Stimulated activated CD4-positive, alpha-beta T cell treated with anti-CD3 and anti-CD28 coated beads, Interleukin-4, amount 100 ng/mL, for 48 hours (primary cell): ENCODE results near the gene IFT57.
"Not testable (repeated sequence)": the region's sequence is repeated elsewhere in the genome, so short reads cannot be mapped to it uniquely, and the experiment has no call there.

Experiments
- DNase-seq, 2 donors: peaks; one replicate each; pipeline ENCODE4 v3.0.0-alpha.2; 2020; ENCODE audit warnings: low read depth in 2 of 2

Gene IFT57, protein sequence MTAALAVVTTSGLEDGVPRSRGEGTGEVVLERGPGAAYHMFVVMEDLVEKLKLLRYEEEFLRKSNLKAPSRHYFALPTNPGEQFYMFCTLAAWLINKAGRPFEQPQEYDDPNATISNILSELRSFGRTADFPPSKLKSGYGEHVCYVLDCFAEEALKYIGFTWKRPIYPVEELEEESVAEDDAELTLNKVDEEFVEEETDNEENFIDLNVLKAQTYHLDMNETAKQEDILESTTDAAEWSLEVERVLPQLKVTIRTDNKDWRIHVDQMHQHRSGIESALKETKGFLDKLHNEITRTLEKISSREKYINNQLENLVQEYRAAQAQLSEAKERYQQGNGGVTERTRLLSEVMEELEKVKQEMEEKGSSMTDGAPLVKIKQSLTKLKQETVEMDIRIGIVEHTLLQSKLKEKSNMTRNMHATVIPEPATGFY

GRCh38 chr3:108221911-108222852 lies at the start of gene IFT57:
Gene IFT57 (minus strand): TSS chr3:108222424. CDS start chr3:108222322, 102 bp downstream.
- DNase-seq = peak; percentile 87 to 91

GRCh38 chr3:108271626-108272025 lies 49.4 kb upstream of the IFT57 start:
- DNase-seq = no peak

DNA sequence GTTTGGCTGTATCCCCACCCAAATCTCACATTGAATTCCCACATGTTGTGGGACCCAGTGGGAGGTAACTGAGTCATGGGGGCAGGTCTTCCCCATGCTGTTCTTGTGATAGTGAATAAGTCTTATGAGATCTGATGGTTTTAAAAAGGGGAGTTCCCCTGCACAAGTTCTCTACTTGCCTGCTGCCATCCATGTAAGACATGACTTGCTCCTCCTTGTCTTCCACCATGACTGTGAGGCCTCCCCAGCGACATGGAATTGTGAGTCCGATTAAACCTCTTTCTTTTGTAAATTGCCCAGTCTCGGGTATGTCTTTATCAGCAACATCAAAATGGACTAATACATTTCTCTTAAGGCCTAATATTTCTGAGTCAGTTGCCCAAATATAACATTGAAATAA lies 46.0 kb upstream of the IFT57 start:
- not testable (repeated sequence) for DNase-seq

- not testable (repeated sequence) for DNase-seq
Observed at GRCh38 chr3:108264534-108265298, 42.5 kb upstream of the IFT57 start.

- no peak for DNase-seq
Observed at GRCh38 chr3:108255131-108255530, 32.9 kb upstream of the IFT57 start.

DNA sequence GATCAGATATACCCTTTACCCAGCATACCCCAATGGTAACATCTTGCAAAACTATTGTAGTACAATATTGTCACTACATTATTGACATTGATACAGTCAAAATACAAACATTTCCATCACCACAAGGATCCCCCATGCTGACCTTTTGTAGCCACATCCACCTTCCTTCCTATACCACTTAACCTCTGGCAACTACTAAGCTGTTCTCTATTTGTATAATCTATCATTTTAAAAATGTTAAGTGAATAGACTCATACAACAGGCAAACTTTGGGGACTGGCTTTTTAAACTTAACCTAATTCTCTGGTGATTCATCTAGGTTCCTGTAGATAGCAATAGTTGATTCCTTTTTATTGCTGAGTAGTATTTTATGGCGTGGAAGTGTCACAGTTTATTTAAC lies 29.6 kb upstream of the IFT57 start:
- no peak for DNase-seq

DNA sequence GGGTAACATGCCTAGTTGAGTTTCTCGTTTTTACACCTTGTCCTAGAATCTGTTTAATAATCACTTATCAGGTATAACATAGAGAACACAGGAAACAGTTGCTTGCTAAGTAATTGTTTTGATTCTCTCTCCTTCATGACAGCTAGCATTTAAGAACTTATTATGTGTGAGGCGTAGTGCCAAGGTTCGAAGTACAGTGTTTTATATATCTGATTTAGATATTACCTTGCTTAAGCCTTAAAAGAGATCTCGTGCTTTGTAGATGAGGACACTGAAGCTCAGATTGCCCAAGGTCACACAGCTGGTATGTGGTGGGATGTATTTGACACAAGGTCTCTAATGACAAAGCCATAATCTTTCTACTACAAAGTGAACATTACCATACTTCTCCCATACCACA lies 29.0 kb upstream of the IFT57 start:
- no peak for DNase-seq

DNA sequence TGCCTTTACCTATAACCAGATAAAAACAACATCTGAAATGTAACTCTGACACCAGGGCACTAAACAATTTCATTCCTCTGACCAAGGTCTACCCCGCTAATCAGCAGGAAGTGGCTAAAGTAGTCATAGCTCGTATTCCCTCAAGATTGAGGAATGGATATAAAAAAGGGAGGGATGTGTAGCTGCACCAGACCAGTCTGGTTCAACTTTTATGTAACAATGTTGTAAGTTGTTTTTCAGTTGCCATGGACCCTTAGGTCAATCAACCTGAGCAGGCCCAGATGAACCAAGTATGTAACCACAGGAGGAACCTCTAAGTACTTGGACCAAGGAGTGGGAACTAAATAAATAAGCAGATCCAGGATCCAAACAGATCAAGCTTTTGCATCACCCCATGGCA lies 28.4 kb upstream of the IFT57 start:
- DNase-seq = no peak

- no peak for DNase-seq
Observed at GRCh38 chr3:108243243-108243642, 21.0 kb upstream of the IFT57 start.

GRCh38 chr3:108242776-108243175 lies 20.6 kb upstream of the IFT57 start:
- no peak for DNase-seq

- DNase-seq = no peak
Observed at GRCh38 chr3:108241721-108242120, 19.5 kb upstream of the IFT57 start.

DNA sequence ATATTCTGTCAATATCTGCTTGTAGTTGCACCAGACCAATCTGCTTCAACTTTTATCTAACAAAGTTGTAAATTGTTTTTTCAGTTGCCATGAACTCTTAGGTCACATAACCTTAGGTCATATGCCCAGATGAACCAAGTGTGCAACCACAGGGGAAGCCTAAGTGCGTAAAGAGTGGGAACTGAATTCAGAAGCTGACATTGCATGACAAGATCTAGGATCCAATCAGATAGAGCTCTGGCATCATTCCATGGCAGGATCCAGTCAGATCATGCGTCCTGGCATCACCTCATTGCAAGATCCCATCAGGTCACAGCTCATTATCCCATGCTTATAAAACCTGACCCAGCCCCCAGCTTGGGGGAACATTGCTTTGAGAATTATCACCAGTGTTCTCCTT lies 18.9 kb upstream of the IFT57 start:
- no peak for DNase-seq

DNA sequence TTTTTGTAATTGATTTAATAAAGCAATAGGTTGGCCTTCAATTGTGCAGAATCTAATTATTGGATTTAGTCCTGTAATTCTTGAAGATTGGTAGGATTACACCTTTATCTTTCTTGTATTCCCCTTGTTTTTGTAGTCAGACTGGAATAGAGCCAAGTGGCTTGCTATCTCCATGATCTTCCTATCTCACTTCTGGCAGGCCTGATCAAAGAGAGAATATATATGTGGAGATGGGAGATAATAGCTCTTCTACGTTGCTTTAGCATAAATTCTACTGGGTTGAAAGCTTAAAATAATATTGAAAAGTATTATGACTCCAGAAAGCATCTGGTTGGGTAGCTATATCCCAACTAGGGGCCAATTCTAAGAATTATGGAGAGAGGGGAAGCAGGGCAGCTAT lies 16.9 kb upstream of the IFT57 start:
- no peak for DNase-seq

DNA sequence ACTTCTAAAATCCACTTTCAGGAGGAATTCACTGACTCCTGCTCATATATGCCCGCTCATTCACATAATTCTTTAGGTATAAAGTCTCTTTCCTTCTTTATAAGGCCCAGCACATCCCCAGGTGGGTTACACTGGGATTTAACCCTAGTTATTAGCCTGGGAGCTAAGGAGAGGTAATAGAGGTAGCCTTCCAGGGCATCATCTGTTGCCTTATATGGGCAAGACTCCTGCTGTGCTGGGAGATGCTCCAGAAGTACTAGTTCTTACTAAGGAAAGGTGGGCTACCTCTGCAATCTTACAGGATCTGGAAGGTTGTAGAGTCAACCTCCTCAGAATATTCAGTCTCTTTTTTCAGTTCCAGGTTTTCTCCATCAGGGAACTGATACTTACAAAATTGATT lies 13.1 kb upstream of the IFT57 start:
- DNase-seq = no peak

DNA sequence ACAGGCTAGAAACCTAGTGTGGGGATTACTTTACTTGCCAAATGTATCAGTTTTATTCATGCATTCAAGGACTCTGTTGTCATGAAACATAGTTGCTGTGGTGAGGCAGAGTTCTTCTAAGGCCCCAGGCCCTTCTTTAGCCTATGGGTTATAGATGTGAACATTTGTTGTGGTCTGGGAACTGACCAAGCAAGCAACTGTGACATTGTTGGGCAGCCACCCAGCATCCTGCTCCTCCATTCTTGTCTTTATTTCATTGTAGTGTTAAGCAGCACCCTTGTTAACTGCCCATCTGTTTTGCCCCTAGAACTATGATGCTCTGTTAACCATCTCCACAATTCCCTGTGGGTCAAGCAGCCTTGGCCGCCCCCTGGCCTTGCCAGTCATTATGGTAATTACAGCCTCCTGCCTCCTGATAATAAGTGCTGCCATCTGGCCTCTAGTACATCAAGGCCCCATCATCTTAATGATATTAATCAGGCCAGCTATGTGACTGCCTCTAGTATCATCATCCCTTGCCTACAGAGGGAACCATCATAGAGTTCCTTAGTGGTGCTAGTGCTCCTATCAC lies 12.2 kb upstream of the IFT57 start:
- DNase-seq = no peak

DNA sequence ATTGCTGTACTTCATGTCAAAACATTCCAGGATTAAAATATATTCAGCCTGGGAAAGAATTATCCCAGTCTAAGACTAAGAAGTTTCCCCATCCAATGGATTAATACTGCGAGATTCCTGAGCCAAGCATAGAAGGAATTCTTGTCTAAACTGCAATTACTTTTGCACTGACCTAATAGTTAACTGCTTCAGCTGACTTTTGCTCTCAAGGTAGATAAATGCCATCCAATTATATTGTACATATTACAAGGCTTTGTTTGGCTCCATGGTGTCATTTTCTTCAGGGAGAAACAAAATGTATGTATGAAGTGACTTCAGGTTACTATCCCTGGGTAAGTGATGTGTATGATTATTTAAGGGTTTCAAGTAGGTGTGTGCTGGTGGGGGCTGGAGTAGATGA lies 6.1 kb upstream of the IFT57 start:
- no peak for DNase-seq

GRCh38 chr3:108227131-108227530 lies 4.9 kb upstream of the IFT57 start:
- DNase-seq = no peak

- DNase-seq = no peak
Observed at GRCh38 chr3:108225221-108225620, 3.0 kb upstream of the IFT57 start.

DNA sequence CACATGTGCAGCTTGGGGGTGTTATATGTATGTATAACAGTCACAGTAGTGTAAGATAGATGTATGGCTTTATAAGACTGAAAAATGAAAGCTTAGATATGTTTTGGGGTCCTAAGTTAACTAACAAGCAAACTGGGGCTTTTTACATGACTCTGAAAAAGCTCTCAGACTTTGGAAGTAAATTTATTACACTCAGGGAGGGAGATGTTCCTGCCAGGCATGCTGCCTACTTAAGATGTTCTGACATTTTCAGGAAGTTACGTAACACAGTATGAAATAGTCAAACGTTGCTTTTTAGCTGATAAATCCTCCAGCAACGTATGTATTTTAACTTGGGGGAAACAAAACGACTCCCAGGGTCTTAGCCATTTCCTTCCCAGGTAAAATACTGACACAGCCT lies 1.7 kb upstream of the IFT57 start:
- no peak for DNase-seq

- no peak for DNase-seq
Observed at GRCh38 chr3:108222853-108223565, 785 bp upstream of the IFT57 start.

GRCh38 chr3:108221393-108221792 lies 831 bp downstream of the IFT57 start:
- no peak for DNase-seq
